GM12875 (cell line): ENCODE results near the gene VEPH1.

Experiments
- H3K4me3 ChIP-seq: one replicate; pipeline ENCODE4 v1.5.1; 2011; ENCODE audit warnings: low read depth, low read length, control low read depth
- CTCF ChIP-seq: IDR thresholded peaks from 2 replicates; pipeline ENCODE4 v1.5.1; 2011; ENCODE audit warnings: low read depth, mild to moderate bottlenecking, control low read depth, inconsistent platforms, low read length, moderate library complexity, borderline replicate concordance; ENCODE audit not compliant: insufficient read depth

VEPH1 gene

DNA sequence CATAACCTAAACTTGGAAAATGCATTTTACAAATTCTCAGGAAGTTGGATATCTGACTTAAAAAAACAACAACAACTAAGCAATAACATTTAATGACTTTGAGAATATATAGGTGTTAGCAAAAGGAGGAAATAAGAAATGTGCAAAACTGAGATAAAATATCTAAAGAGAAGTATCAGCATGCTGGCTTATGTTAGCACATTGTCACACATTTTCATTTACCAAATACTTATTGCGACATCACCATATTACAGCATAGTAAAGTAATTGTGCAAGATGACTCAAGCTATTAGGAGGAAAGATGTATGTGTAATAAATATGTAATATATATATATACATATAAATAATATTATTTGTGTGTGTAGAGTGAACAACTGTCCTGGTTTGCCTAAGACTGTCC, 57.4 kb downstream of the VEPH1 start:
- H3K4me3 ChIP-seq: no peak overlapping the region
- no peak for TF ChIP-seq CTCF

DNA sequence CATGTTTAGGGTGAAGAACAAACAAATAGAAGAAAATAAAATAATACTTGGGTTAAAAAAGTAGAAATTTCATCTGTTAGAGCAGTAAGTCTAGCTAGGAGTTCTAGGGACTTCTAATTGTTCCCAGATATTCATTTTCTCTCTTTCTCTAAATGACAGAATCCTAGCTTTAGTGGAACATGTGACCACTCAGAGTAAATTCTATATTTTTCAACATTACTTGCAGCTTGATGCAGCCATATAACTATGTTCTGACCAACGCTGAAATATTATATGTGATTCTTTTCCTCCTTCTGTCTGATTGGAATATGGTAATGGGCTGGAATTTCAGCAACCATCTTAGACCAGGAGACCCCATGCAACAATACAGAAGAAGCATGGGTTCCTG, 58.4 kb downstream of the VEPH1 start:
- TF ChIP-seq CTCF: no peak
- no peak overlapping the region for H3K4me3 ChIP-seq

DNA sequence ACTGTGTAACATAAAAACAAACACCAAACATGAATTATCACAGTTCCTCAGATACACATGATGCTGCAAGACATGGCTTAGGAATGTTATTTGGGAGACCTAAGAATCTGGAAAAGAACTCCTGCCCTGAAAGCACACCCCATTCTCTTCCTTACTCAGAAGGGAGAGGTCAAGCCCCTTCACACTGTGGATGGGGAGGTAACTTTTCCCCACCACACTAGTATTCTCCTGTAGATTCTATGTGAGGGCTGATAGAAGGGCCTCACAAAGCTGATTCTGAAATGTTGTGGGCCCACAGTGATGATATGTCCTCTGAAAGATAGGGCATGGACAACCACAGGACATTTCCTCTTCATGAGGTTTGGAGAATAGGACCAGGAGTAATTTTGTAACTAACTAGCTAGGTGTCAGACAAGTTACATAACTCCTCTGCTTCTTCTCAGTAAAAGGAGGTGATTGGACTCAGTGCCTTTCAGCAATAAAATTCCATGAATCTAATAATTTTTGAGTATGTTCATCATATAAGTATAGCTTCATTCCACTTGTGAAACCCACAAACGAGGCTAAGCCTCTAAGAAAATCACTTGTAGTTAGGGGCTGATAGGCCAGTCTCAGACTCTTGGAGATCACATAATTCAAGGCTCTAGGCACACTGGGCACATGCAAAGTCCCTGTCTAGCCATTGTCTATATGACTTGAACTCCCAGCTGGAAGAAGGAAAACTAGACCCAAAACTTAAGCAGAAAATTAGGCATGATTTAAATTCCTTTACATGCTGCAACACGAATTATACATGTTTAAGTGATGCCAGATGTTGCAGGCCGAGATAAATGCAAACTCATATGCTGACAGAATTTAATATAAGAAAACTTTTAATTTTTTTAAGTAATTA, 59.1 kb downstream of the VEPH1 start:
- TF ChIP-seq CTCF: no peak
- no peak overlapping the region for H3K4me3 ChIP-seq

GRCh38 chr3:157442729-157443128, 60.5 kb downstream of the VEPH1 start:
- TF ChIP-seq CTCF: no peak
- H3K4me3 ChIP-seq: no peak overlapping the region

DNA sequence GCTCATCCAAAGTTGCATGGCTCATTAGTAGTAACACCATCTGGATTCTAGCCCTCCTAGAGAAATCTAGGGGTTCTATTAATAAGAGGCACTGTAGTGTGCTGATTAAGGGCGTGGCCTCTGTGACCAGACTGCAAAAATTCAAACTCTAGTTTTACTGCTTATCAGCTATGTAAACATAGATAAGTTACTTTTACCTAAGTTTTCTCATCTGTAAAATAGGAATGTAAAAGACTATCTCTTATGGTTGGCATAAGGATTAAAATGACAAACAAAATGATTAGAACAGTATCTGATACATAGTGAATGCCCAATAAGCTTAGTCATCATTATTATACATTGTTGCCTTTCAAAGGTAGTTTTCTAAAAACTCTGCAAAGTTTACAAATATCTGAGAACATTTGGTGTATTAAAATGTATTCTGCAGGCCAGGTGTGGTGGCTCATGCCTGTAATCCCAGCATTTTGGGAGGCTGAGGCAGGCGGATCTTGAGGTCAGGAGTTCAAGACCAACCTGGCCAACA, 62.1 kb downstream of the VEPH1 start:
- no peak overlapping the region for H3K4me3 ChIP-seq
- TF ChIP-seq CTCF: no peak

GRCh38 chr3:157438194-157438730, 65.0 kb downstream of the VEPH1 start:
- TF ChIP-seq CTCF: no peak

More at GRCh38 chr3:157438194-157438730, 65.0 kb downstream of the VEPH1 start:
- no peak overlapping the region for H3K4me3 ChIP-seq
